ENCODE results near the gene KRT8.
A peak's percentile ranks its signal among the peaks of the same experiment; 100 is the strongest.

The KRT8 gene

GRCh38 chr12:52906191-52906601 lies 1.3 kb upstream of the KRT8 start:
- no peak for DNase-seq (ENCODE audit: low spot score)
- no peak for TF ChIP-seq CTCF (IDR thresholded peaks at IDR 0.05; ENCODE audit: extremely low read depth, missing control alignments)

GRCh38 chr12:52903855-52904508 lies 894 bp downstream of the KRT8 start:
- no peak for TF ChIP-seq CTCF (IDR thresholded peaks at IDR 0.05; ENCODE audit: extremely low read depth, missing control alignments)
- DNase-seq (ENCODE audit: low spot score): peak; percentile 78

- DNase-seq (ENCODE audit: low spot score): peak; percentile 80
Measured at GRCh38 chr12:52903285-52903854, 1.5 kb downstream of the KRT8 start.

GRCh38 chr12:52901715-52902541 lies 2.9 kb downstream of the KRT8 start:
- DNase-seq (ENCODE audit: low spot score): no peak
- TF ChIP-seq CTCF (IDR thresholded peaks at IDR 0.05; ENCODE audit: extremely low read depth, missing control alignments): no peak

More at GRCh38 chr12:52903285-52903854, 1.5 kb downstream of the KRT8 start:
- TF ChIP-seq CTCF (IDR thresholded peaks at IDR 0.05; ENCODE audit: extremely low read depth, missing control alignments): no peak

GRCh38 chr12:52900896-52901714 lies 3.8 kb downstream of the KRT8 start:
- DNase-seq (ENCODE audit: low spot score): no peak

More at GRCh38 chr12:52900896-52901714, 3.8 kb downstream of the KRT8 start:
- TF ChIP-seq CTCF (IDR thresholded peaks at IDR 0.05; ENCODE audit: extremely low read depth, missing control alignments): no peak

Data from GM20000 (cell line).